Left lung (tissue), 10 donors: ENCODE data around the gene CCNL2. TPM values are rescaled to one million over a fixed set of nuclear protein-coding genes. Genes with fewer than 3 reads are reported as not detected.
"Not testable (repeated sequence)": the region's sequence is repeated elsewhere in the genome, so short reads cannot be mapped to it uniquely, and the experiment has no call there.

Experiments used
- ATAC-seq: fragments of 200-7000 bp; cut with Tn5 transposase; one replicate; pipeline ENCODE4 v1.9.1; 2020; ENCODE audit warnings: moderate library complexity
- DNase-seq, 4 donors: peaks; one replicate each; pipeline ENCODE4 v3.0.0-alpha.2; 2013 to 2020
- H3K27ac ChIP-seq, 2 donors: fragments of 200-600 bp; sonication (generic) in 1 of 2; one replicate each; pipeline versions ENCODE4 v1.5.0 to v1.8.0; 2020 to 2021
- H3K27me3 ChIP-seq, 2 donors: fragments of 200-600 bp; sonication (generic) in 1 of 2; one replicate each; pipeline versions ENCODE4 v1.5.0 to v1.8.0; 2020 to 2021
- H3K36me3 ChIP-seq, 2 donors: fragments of 200-600 bp; sonication (generic) in 1 of 2; one replicate each; pipeline versions ENCODE4 v1.5.0 to v1.8.0; 2020 to 2021
- H3K4me1 ChIP-seq, 2 donors: fragments of 200-600 bp; one replicate each; pipeline ENCODE4 v1.8.0; 2021
- H3K4me3 ChIP-seq, 2 donors: fragments of 200-600 bp; sonication (generic) in 1 of 2; one replicate each; pipeline versions ENCODE4 v1.5.0 to v1.8.0; 2020 to 2021; ENCODE audit warnings: mild to moderate bottlenecking in 1 of 2
- H3K9me3 ChIP-seq, 2 donors: fragments of 200-600 bp; sonication (generic) in 1 of 2; one replicate each; pipeline versions ENCODE4 v1.5.0 to v1.8.0; 2020 to 2021
- intact Hi-C, 2 donors: fragments of 100-400 bp; cut with DNase I; formaldehyde crosslinking; loops; one replicate each; pipeline versions ENCODE4 v1.11.2 to v1.14.2; 2022
- polyA plus RNA-seq, 6 donors: library from polyadenylated mRNA; unstranded; fragments of 120-200 nt; gene quantifications; one replicate each; pipeline ENCODE4 v1.2.1, GENCODE V29; 2013; ENCODE audit not compliant: insufficient read length in 6 of 6
- total RNA-seq, 2 donors: library from RNA; stranded (reverse); fragmentation: NEBNext Ultra II Directional; extraction: Animal tissue kit (Norgen Biotek cat#: 25700); gene quantifications; one replicate each; pipeline ENCODE4 v1.2.1, GENCODE V29; 2021
- TF ChIP-seq, protein P1 (sequence below), 2 donors: fragments of 200-600 bp; sonication (generic) in 1 of 2; IDR thresholded peaks; one replicate each; pipeline versions ENCODE4 v1.5.0 to v1.8.0; 2021; ENCODE audit warnings: antibody characterized with exemption in 2 of 2
- donor health status: DM: no; HTN: yes; CAD: no.
- donor health status: DM: no; HTN: no; CAD: no.

The CCNL2 gene
- total and polyA plus RNA-seq, 8 donors, result 142 to 405 (median 310) TPM

DNA sequence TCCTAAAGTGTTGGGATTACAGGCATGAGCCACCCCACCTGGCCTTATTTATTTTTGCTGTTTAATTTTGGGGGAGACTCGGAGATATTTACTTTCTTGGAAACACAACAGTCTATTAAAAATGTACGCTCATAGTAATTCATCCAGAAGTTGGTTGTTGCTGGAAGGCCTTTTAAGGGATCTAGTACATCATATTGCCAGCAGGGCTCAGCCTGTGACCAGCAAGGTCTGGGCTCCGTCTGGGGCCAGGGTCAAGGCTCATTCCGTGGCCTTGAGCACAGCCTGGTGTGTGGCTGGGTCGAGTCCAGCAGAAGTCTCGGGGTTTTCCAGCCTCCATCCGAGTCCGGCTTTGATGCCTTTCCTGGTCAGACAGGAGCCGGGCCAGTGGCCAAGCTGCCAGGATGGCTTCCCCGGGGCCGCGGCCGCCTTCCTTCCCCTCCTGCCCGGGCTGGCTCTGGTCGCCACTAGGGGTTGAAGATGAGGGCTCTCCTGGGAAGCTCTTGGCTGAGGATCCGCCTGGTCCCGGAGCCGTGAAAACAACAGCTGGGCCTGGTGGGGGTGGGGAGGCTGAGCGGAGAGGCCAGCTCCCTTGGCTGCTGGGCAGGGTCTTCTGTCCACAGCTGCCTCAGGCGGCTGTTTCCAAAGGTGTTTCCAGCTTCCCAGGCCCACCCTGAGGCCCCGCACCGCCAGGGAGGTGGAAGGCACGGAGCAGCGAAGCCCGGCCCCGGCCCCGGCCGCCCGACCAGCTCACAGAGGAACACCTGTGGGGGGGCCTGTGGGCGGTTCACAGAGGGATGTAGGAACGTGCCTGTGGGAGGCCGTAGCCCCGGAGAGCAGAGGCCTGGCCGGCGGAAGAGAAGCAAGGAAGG, 31.2 kb upstream of the CCNL2 start:
- H3K27ac ChIP-seq, result peak overlapping the region; percentile 84 to 91
- H3K4me1 ChIP-seq, result peaks cover 42 to 65% of the 10 kb centered on the region in 2 donors
- no peak overlapping the region for H3K4me3 ChIP-seq
- no peaks in the 10 kb centered on the region for H3K36me3 ChIP-seq
- H3K9me3 ChIP-seq, result no peaks in the 10 kb centered on the region
- TF ChIP-seq, protein P1, sequence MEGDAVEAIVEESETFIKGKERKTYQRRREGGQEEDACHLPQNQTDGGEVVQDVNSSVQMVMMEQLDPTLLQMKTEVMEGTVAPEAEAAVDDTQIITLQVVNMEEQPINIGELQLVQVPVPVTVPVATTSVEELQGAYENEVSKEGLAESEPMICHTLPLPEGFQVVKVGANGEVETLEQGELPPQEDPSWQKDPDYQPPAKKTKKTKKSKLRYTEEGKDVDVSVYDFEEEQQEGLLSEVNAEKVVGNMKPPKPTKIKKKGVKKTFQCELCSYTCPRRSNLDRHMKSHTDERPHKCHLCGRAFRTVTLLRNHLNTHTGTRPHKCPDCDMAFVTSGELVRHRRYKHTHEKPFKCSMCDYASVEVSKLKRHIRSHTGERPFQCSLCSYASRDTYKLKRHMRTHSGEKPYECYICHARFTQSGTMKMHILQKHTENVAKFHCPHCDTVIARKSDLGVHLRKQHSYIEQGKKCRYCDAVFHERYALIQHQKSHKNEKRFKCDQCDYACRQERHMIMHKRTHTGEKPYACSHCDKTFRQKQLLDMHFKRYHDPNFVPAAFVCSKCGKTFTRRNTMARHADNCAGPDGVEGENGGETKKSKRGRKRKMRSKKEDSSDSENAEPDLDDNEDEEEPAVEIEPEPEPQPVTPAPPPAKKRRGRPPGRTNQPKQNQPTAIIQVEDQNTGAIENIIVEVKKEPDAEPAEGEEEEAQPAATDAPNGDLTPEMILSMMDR (IDR thresholded peaks at IDR 0.05), result peak in 1 of 2 donors; percentile 23
- intact Hi-C loops, result no loop called here
- peaks cover 0 to 84% of the 10 kb centered on the region in 2 donors for H3K27me3 ChIP-seq
- peak; percentile 32 for ATAC-seq
- peak; percentile 71 to 92 (median 86) for DNase-seq

DNA sequence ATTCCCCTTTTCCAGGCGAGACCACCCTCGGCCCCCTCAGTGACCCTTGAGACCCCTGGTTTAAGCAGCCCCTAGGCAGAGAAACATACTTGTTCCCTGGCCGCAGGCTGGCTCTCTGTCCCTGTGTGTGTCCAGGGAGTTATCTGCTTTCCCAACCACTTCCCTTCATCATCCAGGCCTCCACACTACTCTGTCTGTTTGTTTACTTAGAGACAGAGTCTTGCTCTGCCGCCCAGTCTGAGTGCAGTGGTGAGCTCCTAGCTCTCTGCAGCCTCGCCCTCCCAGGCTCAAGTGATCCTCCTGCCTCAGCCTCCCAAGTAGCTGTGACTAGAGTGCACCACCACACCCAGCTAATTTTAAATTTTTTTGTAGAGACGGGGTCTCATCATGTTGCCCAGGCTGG, 30.5 kb upstream of the CCNL2 start:
- intact Hi-C loops, result no loop called here
- no peak for ATAC-seq
- no peaks in the 10 kb centered on the region for H3K9me3 ChIP-seq
- peaks cover 0 to 78% of the 10 kb centered on the region in 2 donors for H3K27me3 ChIP-seq
- no peak overlapping the region for H3K4me3 ChIP-seq
- TF ChIP-seq, protein P1 (IDR thresholded peaks at IDR 0.05), result no peak
- peaks cover 36 to 58% of the 10 kb centered on the region in 2 donors for H3K4me1 ChIP-seq
- peak in 1 of 4 donors; percentile 24 for DNase-seq
- H3K27ac ChIP-seq, result peak overlapping the region; percentile 84 to 91
- no peaks in the 10 kb centered on the region for H3K36me3 ChIP-seq

DNA sequence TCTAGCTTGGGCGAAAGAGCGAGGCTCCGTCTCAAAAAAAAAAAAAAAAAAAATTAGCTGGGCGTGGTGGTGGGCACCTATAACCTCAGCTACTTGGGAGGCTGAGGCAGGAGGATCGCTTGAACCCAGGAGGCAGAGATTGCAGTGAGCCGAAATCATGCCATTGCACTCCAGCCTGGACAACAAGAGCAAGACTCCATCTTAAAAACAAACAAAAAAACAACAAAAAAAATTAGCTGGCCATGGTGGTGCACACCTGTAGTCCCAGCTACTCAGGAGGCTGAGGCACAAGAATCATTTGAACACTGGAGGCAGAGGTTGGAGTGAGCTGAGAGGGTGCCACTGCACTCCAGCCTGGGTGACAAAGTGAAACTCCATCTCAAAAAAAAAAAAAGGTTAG, 29.8 kb upstream of the CCNL2 start:
- peaks cover 0 to 71% of the 10 kb centered on the region in 2 donors for H3K27me3 ChIP-seq
- H3K9me3 ChIP-seq, H3K4me3 ChIP-seq, intact Hi-C loops, DNase-seq, ATAC-seq, H3K36me3 ChIP-seq: not testable (repeated sequence)
- H3K4me1 ChIP-seq, result peaks cover 29 to 51% of the 10 kb centered on the region in 2 donors
- H3K27ac ChIP-seq, result peak overlapping the region in 1 of 2 donors; percentile 91

DNA sequence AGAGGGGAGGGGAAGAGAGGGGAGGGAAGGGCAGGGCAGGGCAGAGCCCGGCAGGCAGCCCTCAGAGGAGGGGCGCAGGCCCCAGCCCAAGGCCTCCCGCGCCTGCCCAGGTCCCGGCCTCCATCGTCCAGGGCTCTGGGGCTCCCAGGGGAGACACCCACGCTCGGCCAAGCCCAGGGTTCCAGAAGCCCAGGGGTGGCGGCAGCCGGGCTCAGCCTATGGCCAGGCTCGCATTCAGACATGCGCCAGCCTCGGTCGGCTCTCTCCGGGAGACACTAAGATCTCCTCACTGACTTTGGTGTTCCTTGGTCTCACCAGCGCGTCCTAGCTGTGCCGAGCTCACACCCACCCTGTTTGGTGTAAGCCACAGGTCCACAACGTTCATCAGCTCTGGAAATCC, 29.0 kb upstream of the CCNL2 start:
- DNase-seq, result peak in 1 of 4 donors; percentile 75
- Histone ChIP-seq H3K27ac (no peak overlapping the region), H3K4me3 (no peak overlapping the region), H3K36me3 (no peaks in the 10 kb centered on the region), H3K9me3 (no peaks in the 10 kb centered on the region), H3K4me1 (peaks cover 23 to 43% of the 10 kb centered on the region in 2 donors), H3K27me3 (peaks cover 0 to 63% of the 10 kb centered on the region in 2 donors)
- intact Hi-C loops, result no loop called here
- ATAC-seq, result no peak
- TF ChIP-seq, protein P1 (IDR thresholded peaks at IDR 0.05), result no peak

DNA sequence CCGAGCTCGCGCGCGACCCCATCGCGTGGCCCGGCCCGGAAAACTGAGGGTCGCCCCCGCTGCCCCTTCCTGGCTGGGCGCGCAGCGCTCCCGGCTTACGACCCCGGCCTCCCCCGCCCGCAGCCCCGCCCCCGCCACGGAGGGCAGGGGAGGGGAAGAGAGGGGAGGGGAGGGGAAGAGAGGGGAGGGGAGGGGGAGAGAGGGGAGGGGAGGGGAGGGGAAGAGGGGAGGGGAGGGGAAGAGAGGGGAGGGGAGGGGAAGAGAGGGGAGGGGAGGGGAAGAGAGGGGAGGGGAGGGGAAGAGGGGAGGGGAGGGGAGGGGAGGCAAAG, 28.6 kb upstream of the CCNL2 start:
- intact Hi-C loops, result no loop called here
- Histone ChIP-seq H3K27ac (no peak overlapping the region), H3K9me3 (no peaks in the 10 kb centered on the region), H3K36me3 (no peaks in the 10 kb centered on the region), H3K4me1 (peaks cover 23 to 39% of the 10 kb centered on the region in 2 donors), H3K27me3 (peaks cover 0 to 59% of the 10 kb centered on the region in 2 donors), H3K4me3 (peak overlapping the region; percentile 18 to 24)
- no peak for ATAC-seq
- TF ChIP-seq, protein P1 (IDR thresholded peaks at IDR 0.05), result no peak
- no peak for DNase-seq
